Right lobe of liver (tissue), 6 donors: Measurements from ENCODE around the gene MYO5A. TPM values are rescaled to one million over a fixed set of nuclear protein-coding genes. Genes with fewer than 3 reads are reported as not detected.

Experiments
- ATAC-seq, 4 donors: fragments of 200-7000 bp; cut with Tn5 transposase; one replicate each; pipeline ENCODE4 v1.9.1; 2020; ENCODE audit warnings: mild to moderate bottlenecking in 4 of 4, moderate library complexity in 4 of 4
- DNase-seq, 3 donors: peaks; one replicate each; pipeline ENCODE4 v3.0.0-alpha.2; 2020
- H3K27ac ChIP-seq, 3 donors: fragments of 200-600 bp; one replicate each; pipeline ENCODE4 v1.8.0; 2022
- H3K27me3 ChIP-seq, 2 donors: fragments of 200-600 bp; one replicate each; pipeline ENCODE4 v1.8.0; 2022
- H3K36me3 ChIP-seq, 4 donors: fragments of 200-600 bp; sonication (generic) in 1 of 4; one replicate each; pipeline versions ENCODE4 v1.5.1 to v1.8.0; 2017 to 2022; ENCODE audit warnings: control low read depth in 1 of 4
- H3K4me1 ChIP-seq, 4 donors: fragments of 200-600 bp; sonication (generic) in 1 of 4; one replicate each; pipeline versions ENCODE4 v1.5.1 to v1.8.0; 2017 to 2022; ENCODE audit warnings: control low read depth in 1 of 4
- H3K4me3 ChIP-seq, 3 donors: fragments of 200-600 bp; one replicate each; pipeline ENCODE4 v1.8.0; 2022
- H3K9me3 ChIP-seq, 4 donors: fragments of 200-600 bp; sonication (generic) in 1 of 4; one replicate each; pipeline versions ENCODE4 v1.5.1 to v1.8.0; 2017 to 2022; ENCODE audit warnings: control low read depth in 1 of 4
- CTCF ChIP-seq, 4 donors: fragments of 200-600 bp in 3 of 4; fragments of 450-650 bp in 1 of 4; IDR thresholded peaks; one replicate each; pipeline versions ENCODE4 v1.5.1 to v1.8.0; 2016 to 2022; ENCODE audit warnings: antibody characterized with exemption in 4 of 4, mild to moderate bottlenecking in 2 of 4
- POLR2A ChIP-seq: fragments of 450-650 bp; IDR thresholded peaks from one replicate; pipeline ENCODE4 v1.6.1; 2017; ENCODE audit warnings: antibody characterized with exemption, mild to moderate bottlenecking
- WGBS: methylation state at CpG from one replicate; pipeline ENCODE4 v1.1.6; 2018; ENCODE audit warnings: low coverage, low lambda C conversion rate; ENCODE audit not compliant: insufficient coverage; ENCODE audit errors: missing lambda C conversion rate; 5-methylcytosine and 5-hydroxymethylcytosine counted together
- intact Hi-C, 2 donors: fragments of 100-400 bp; cut with DNase I; formaldehyde crosslinking; loops; one replicate each; pipeline versions ENCODE4 v1.11.2 to v1.14.1; 2022
- total RNA-seq, 6 experiments: library from RNA; depleted of rRNA in 2 of 6; stranded (reverse); fragments of >200 nt in 2 of 6; fragmentation: NEBNext Ultra II Directional in 3 of 6; extraction: Animal tissue kit (Norgen Biotek cat#: 25700) in 3 of 6; gene quantifications; one replicate each; pipeline versions ENCODE4 v1.1.0 to v1.2.4, GENCODE V29; 2016 to 2023
- donor health status: DM: no; HTN: yes; CAD: no.
- donor health status: DM: no; HTN: no; CAD: no.
- donor health status: DM: no; HTN: no; CAD: no.
- donor health status: DM: no; HTN: yes; CAD: no.
- donor health status: DM: no; HTN: yes; CAD: no.

Gene MYO5A
- total RNA-seq, 6 experiments from 2014 or later = 3.2 to 13.3 (median 5.0) TPM

DNA sequence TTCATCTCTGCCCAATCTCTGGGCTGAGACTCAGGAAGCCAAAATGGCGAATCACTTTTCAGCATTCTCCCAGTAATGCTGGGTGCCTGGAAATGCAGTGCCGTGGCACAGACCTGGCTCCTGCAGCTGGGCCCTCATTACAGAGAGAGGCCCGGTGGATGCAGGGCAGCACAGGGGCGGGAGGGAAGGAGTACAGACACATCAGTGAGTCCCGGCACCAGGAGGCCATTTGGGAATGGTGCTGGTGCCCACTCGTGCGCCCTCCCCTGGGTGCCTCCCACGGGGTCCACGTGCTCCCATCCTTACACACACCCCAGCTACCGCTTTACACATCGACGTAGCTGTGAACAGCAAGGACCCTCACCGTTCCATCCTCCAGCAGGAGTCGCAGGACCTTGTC, 246.3 kb downstream of the MYO5A start:
- H3K36me3 ChIP-seq = peaks cover 0 to 18% (median 1%) of the 10 kb centered on the region in 4 donors
- no peak overlapping the region for H3K27ac ChIP-seq
- no peak for ATAC-seq
- H3K4me3 ChIP-seq = no peak overlapping the region
- WGBS = 82% methylated on average over 1 of the region's 14 CpGs
- no peak for DNase-seq
- no peaks in the 10 kb centered on the region for H3K27me3 ChIP-seq
- intact Hi-C loops = no loop called here
- no peak for TF ChIP-seq POLR2A
- no peak for TF ChIP-seq CTCF (IDR thresholded peaks at IDR 0.05)
- H3K9me3 ChIP-seq = no peaks in the 10 kb centered on the region
- H3K4me1 ChIP-seq = peaks cover 0 to 28% (median 2%) of the 10 kb centered on the region in 4 donors

GRCh38 chr15:52281085-52282035, 247.3 kb downstream of the MYO5A start:
- WGBS = 100% methylated on average over 1 of the region's 10 CpGs
- DNase-seq = peak; percentile 83 to 89 (median 85)

GRCh38 chr15:52280326-52281084, 248.2 kb downstream of the MYO5A start:
- no peak for ATAC-seq
- no peaks in the 10 kb centered on the region for H3K27me3 ChIP-seq
- H3K4me3 ChIP-seq = no peak overlapping the region
- H3K9me3 ChIP-seq = no peaks in the 10 kb centered on the region
- peaks cover 0 to 18% (median 1%) of the 10 kb centered on the region in 4 donors for H3K36me3 ChIP-seq
- WGBS = 85% methylated on average over 7 of the region's 11 CpGs
- intact Hi-C loops = no loop called here
- peaks cover 0 to 23% (median 2%) of the 10 kb centered on the region in 4 donors for H3K4me1 ChIP-seq
- DNase-seq = no peak
- H3K27ac ChIP-seq = peak overlapping the region in 1 of 3 donors; percentile 29
- TF ChIP-seq CTCF (IDR thresholded peaks at IDR 0.05) = no peak
- TF ChIP-seq POLR2A = no peak

More at GRCh38 chr15:52281085-52282035, 247.3 kb downstream of the MYO5A start:
- intact Hi-C loops = no loop called here
- H3K27me3 ChIP-seq = no peaks in the 10 kb centered on the region
- H3K4me1 ChIP-seq = peaks cover 0 to 23% (median 2%) of the 10 kb centered on the region in 4 donors
- peak; percentile 91 to 98 (median 96) for ATAC-seq
- no peak overlapping the region for H3K4me3 ChIP-seq
- TF ChIP-seq POLR2A = no peak
- TF ChIP-seq CTCF (IDR thresholded peaks at IDR 0.05) = no peak
- H3K27ac ChIP-seq = peak overlapping the region in 1 of 3 donors; percentile 29
- H3K36me3 ChIP-seq = peaks cover 0 to 18% (median 1%) of the 10 kb centered on the region in 4 donors
- no peaks in the 10 kb centered on the region for H3K9me3 ChIP-seq

- WGBS = 85% methylated on average over 9 of the region's 13 CpGs
- TF ChIP-seq CTCF (IDR thresholded peaks at IDR 0.05) (no peak), POLR2A (no peak)
- Histone ChIP-seq H3K27me3 (no peaks in the 10 kb centered on the region), H3K4me3 (no peak overlapping the region), H3K4me1 (peaks cover 0 to 23% (median 2%) of the 10 kb centered on the region in 4 donors), H3K9me3 (no peaks in the 10 kb centered on the region), H3K27ac (no peak overlapping the region), H3K36me3 (peaks cover 0 to 25% (median 2%) of the 10 kb centered on the region in 4 donors)
- ATAC-seq = no peak
- DNase-seq = no peak
- intact Hi-C loops = no loop called here
Observed at GRCh38 chr15:52278636-52279367, 249.9 kb downstream of the MYO5A start.
